RWPE2 (cell line): ENCODE results near the gene LILRA5.

Experiments
- ATAC-seq: fragments of 200-7000 bp; cut with Tn5 transposase; 3 replicates; pipeline ENCODE4 v1.9.1; 2021; ENCODE audit warnings: low read depth
- DNase-seq: peaks from one replicate; pipeline ENCODE4 v3.0.0-alpha.2; 2020; ENCODE audit warnings: low spot score
- H3K27ac ChIP-seq: fragments of 450-650 bp; 2 replicates; pipeline ENCODE4 v1.5.1; 2017; ENCODE audit warnings: mild to moderate bottlenecking; ENCODE audit not compliant: poor library complexity, severe bottlenecking
- H3K27me3 ChIP-seq: fragments of 250-450 bp; sonication (Bioruptor Pico); 2 replicates; pipeline ENCODE4 v1.5.1; 2021; ENCODE audit warnings: mild to moderate bottlenecking, moderate library complexity; ENCODE audit not compliant: insufficient read depth, poor library complexity, severe bottlenecking
- H3K36me3 ChIP-seq: fragments of 250-450 bp; sonication (Bioruptor Pico); 2 replicates; pipeline ENCODE4 v1.5.1; 2020; ENCODE audit warnings: low read depth, mild to moderate bottlenecking, moderate library complexity
- H3K4me1 ChIP-seq: fragments of 250-450 bp; sonication (Bioruptor Pico); 2 replicates; pipeline ENCODE4 v1.5.1; 2021; ENCODE audit warnings: mild to moderate bottlenecking, moderate library complexity; ENCODE audit not compliant: insufficient read depth, poor library complexity, severe bottlenecking
- H3K4me3 ChIP-seq: fragments of 250-450 bp; sonication (Bioruptor Pico); 2 replicates; pipeline ENCODE4 v1.5.1; 2021; ENCODE audit warnings: mild to moderate bottlenecking, moderate library complexity; ENCODE audit not compliant: severe bottlenecking
- H3K9me3 ChIP-seq: fragments of 250-450 bp; sonication (Bioruptor Pico); 2 replicates; pipeline ENCODE4 v1.5.1; 2021; ENCODE audit warnings: mild to moderate bottlenecking, moderate library complexity; ENCODE audit not compliant: severe bottlenecking
- CTCF ChIP-seq: fragments of 450-650 bp; IDR thresholded peaks from one replicate; pipeline ENCODE4 v1.5.1; 2017; ENCODE audit warnings: mild to moderate bottlenecking, moderate library complexity; ENCODE audit not compliant: poor library complexity, severe bottlenecking

The LILRA5 gene

GRCh38 chr19:54268936-54269335 is 44.0 kb downstream of the LILRA5 start:
- Histone ChIP-seq H3K4me1 (no peaks in the 10 kb centered on the region), H3K4me3 (no peak overlapping the region), H3K27me3 (peaks cover 31% of the 10 kb centered on the region), H3K27ac (no peak overlapping the region), H3K9me3 (no peaks in the 10 kb centered on the region), H3K36me3 (no peaks in the 10 kb centered on the region)
- no peak for TF ChIP-seq CTCF
- ATAC-seq (no peak), DNase-seq (no peak)

GRCh38 chr19:54266133-54266532 is 46.8 kb downstream of the LILRA5 start:
- Histone ChIP-seq H3K9me3 (no peaks in the 10 kb centered on the region), H3K27ac (no peak overlapping the region), H3K36me3 (no peaks in the 10 kb centered on the region), H3K27me3 (peaks cover 19% of the 10 kb centered on the region), H3K4me1 (no peaks in the 10 kb centered on the region), H3K4me3 (no peak overlapping the region)
- peak; percentile 72 for ATAC-seq
- TF ChIP-seq CTCF: peak; percentile 78
- no peak for DNase-seq

- H3K27me3 ChIP-seq: peaks cover 2% of the 10 kb centered on the region
- no peaks in the 10 kb centered on the region for H3K9me3 ChIP-seq
- no peak overlapping the region for H3K4me3 ChIP-seq
- no peak overlapping the region for H3K27ac ChIP-seq
- H3K4me1 ChIP-seq: no peaks in the 10 kb centered on the region
- no peak for TF ChIP-seq CTCF
- H3K36me3 ChIP-seq: no peaks in the 10 kb centered on the region
- DNase-seq (no peak), ATAC-seq (no peak)
Observed at GRCh38 chr19:54262470-54262869, 50.5 kb downstream of the LILRA5 start.

GRCh38 chr19:54262066-54262465 is 50.9 kb downstream of the LILRA5 start:
- no peak for TF ChIP-seq CTCF
- no peak for DNase-seq
- Histone ChIP-seq H3K36me3 (no peaks in the 10 kb centered on the region), H3K9me3 (no peaks in the 10 kb centered on the region), H3K4me1 (no peaks in the 10 kb centered on the region), H3K4me3 (no peak overlapping the region), H3K27me3 (peaks cover 6% of the 10 kb centered on the region), H3K27ac (no peak overlapping the region)
- no peak for ATAC-seq

- H3K27ac ChIP-seq: no peak within 1 kb of the TSS
- no peak for DNase-seq
Observed at GRCh38 chr19:54257116-54257480, 55.9 kb downstream of the LILRA5 start, which contains the start of gene LILRB5. LILRB5 (minus strand) TSS chr19:54257273; CDS start chr19:54257193, 80 bp downstream.

More at GRCh38 chr19:54257116-54257480, 55.9 kb downstream of the LILRA5 start, which contains the start of gene LILRB5:
- Histone ChIP-seq H3K4me1 (no peaks in the 10 kb centered on the region), H3K9me3 (no peaks in the 10 kb centered on the region), H3K4me3 (no peak within 1 kb of the TSS), H3K27me3 (peaks cover 29% of the 10 kb centered on the region), H3K36me3 (no peaks in the 10 kb centered on the region)
- ATAC-seq: no peak
- TF ChIP-seq CTCF: no peak
